K562 (cell line): ENCODE data around the gene GTSE1.

ENCODE experiments used
- HDAC6 ChIP-seq: IDR thresholded peaks from 2 replicates; pipeline ENCODE4 v1.6.1; 2012; ENCODE audit warnings: low read depth, mild to moderate bottlenecking, control low read depth, inconsistent platforms, low read length, moderate library complexity
- TF ChIP-seq, protein P1 (sequence below), 3 experiments: IDR thresholded peaks in 2 of 3; conservative IDR thresholded peaks in 1 of 3; 2 replicates each; pipeline ENCODE4 v1.5.1; 2011 to 2012; ENCODE audit warnings: low read length in 3 of 3, mild to moderate bottlenecking in 3 of 3, control low read depth in 2 of 3, improper control_type of control experiment in 1 of 3, inconsistent platforms in 1 of 3, low read depth in 1 of 3, mixed read lengths in 1 of 3, moderate library complexity in 1 of 3; ENCODE audit not compliant: insufficient read depth in 2 of 3

- TF ChIP-seq, protein P1, sequence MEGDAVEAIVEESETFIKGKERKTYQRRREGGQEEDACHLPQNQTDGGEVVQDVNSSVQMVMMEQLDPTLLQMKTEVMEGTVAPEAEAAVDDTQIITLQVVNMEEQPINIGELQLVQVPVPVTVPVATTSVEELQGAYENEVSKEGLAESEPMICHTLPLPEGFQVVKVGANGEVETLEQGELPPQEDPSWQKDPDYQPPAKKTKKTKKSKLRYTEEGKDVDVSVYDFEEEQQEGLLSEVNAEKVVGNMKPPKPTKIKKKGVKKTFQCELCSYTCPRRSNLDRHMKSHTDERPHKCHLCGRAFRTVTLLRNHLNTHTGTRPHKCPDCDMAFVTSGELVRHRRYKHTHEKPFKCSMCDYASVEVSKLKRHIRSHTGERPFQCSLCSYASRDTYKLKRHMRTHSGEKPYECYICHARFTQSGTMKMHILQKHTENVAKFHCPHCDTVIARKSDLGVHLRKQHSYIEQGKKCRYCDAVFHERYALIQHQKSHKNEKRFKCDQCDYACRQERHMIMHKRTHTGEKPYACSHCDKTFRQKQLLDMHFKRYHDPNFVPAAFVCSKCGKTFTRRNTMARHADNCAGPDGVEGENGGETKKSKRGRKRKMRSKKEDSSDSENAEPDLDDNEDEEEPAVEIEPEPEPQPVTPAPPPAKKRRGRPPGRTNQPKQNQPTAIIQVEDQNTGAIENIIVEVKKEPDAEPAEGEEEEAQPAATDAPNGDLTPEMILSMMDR (IDR thresholded peaks at IDR 0.05 in 2 of 3, conservative IDR thresholded peaks at IDR 0.05 in 1 of 3; ENCODE audit: insufficient read depth in 2 of 3, low read depth in 1 of 3, low read length in 3 of 3), result no peak
- no peak for TF ChIP-seq HDAC6
These were observed 24.2 kb downstream of the GTSE1 start for GRCh38 chr22:46320716-46321386.
